PC-9 (cell line): ENCODE results near the gene PAX9.

Experiments
- CTCF ChIP-seq: fragments of 200-600 bp; sonication (generic); conservative IDR thresholded peaks from 2 replicates; pipeline ENCODE4 v1.6.1; 2017; ENCODE audit warnings: mixed run types, antibody characterized with exemption, mild to moderate bottlenecking, moderate library complexity
- EZH2 ChIP-seq: fragments of 200-600 bp; sonication (generic); IDR thresholded peaks from 2 replicates; pipeline ENCODE4 v1.8.0; 2017; ENCODE audit warnings: antibody characterized with exemption, low read depth

GRCh38 chr14:36625014-36625413, 36.6 kb upstream of the PAX9 start:
- TF ChIP-seq CTCF (no peak), EZH2 (no peak)
